ENCODE results near the gene PSMB10. TPM values are rescaled to one million over a fixed set of nuclear protein-coding genes. Genes with fewer than 3 reads are reported as not detected.

Gene PSMB10
- total RNA-seq, 4 donors from 2014 or later = 17.2 to 51.6 (median 36.1) TPM

DNA sequence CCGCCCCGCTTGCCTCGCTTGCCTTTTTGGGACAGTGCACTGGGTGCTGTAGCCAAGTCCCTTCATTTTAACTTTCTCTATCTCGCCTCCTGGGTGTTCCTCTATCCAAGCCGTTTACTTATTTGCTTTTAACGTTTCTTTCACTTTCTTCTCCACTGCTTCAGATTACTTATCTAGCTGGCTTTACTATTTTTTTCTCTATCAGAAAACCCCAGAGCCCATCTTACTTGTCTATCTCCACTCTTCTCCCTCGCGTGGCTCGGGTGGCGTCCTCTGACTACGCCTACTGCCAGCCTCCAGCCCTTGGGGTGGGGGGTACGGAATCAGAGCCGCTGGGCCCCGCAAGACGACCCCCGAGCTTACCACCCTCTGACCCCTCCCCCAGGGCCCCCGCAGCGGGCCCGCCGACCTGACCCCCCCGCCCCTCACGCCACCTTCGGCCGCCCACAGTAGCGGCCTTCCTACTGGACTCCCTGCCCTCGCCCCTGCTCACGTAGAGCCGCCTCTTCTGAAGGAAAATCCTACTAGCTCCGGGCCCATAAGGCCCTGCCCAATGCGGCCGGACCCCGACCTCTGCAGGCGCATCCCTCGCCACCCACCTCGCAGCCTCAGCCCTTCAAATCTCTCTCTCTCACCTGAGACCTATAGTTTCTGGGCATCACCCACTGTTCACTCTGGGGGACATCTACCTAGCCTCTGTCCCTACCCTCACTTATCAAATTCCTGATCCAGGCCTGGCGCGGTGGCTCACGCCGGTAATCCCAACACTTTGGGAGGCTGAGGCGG, 32.8 kb upstream of the PSMB10 start:
- peaks cover 27 to 46% (median 41%) of the 10 kb centered on the region in 4 donors for H3K4me1 ChIP-seq
- peak overlapping the region; percentile 96 to 100 (median 98) for H3K27ac ChIP-seq (replicated peaks in 1 of 4)
- H3K27me3 ChIP-seq = no peaks in the 10 kb centered on the region
- no peaks in the 10 kb centered on the region for H3K36me3 ChIP-seq
- DNase-seq (ENCODE audit: extremely low spot score) = no peak
- TF ChIP-seq EP300 (IDR thresholded peaks at IDR 0.05) = no peak
- TF ChIP-seq POLR2A (IDR thresholded peaks at IDR 0.05; ENCODE audit: low read depth) = no peak
- TF ChIP-seq, protein P1, sequence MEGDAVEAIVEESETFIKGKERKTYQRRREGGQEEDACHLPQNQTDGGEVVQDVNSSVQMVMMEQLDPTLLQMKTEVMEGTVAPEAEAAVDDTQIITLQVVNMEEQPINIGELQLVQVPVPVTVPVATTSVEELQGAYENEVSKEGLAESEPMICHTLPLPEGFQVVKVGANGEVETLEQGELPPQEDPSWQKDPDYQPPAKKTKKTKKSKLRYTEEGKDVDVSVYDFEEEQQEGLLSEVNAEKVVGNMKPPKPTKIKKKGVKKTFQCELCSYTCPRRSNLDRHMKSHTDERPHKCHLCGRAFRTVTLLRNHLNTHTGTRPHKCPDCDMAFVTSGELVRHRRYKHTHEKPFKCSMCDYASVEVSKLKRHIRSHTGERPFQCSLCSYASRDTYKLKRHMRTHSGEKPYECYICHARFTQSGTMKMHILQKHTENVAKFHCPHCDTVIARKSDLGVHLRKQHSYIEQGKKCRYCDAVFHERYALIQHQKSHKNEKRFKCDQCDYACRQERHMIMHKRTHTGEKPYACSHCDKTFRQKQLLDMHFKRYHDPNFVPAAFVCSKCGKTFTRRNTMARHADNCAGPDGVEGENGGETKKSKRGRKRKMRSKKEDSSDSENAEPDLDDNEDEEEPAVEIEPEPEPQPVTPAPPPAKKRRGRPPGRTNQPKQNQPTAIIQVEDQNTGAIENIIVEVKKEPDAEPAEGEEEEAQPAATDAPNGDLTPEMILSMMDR (IDR thresholded peaks at IDR 0.05) = no peak
- TF ChIP-seq POLR2AphosphoS5 (IDR thresholded peaks at IDR 0.05) = no peak
- intact Hi-C loops (cut with DNase I) = no loop called here
- no peaks in the 10 kb centered on the region for H3K9me3 ChIP-seq
- WGBS = 50% methylated on average over 40 of the region's 40 CpGs
- peak overlapping the region; percentile 88 to 95 (median 92) for H3K4me3 ChIP-seq

DNA sequence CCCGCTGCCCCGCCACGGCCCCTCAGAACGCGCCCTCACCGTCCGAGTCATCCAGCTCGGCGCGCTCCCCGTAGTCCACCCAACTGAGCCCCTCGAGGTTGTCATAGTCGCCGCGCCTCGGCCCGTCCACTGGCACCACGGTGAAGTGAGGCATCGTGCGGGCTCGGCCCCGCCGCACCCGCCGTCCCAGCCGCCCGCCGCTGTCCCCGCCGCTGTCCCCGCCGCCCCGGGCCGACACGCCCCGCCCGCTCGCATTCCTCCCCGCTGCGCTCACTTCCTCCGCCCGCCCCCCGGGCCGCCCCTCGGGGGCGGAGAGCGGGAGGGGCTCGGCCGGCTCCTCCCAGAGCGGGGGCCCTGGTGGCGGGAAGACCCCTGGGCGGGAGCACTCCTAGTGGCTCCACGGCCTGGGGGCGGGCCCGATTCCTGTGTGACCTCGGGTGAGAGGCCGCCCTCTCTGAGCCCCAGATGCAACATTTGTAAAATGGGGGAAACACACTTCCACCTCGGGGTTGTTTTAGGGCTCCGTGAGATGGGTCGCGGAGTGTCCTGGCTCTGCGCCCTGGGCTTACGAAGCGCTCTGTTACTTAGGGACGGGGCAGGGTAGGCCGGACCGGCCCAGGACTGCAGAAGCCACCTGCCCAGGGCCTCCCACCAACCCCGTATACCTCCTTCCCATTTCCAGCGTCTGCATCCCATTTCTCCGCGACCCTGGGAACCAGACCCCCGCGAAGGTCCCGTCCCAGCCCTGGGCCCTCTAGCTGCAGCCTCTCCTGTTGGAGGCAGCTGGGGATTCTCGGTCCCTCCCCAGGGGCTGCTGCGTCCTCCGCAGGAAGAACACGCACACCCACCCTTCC, 32.0 kb upstream of the PSMB10 start, which contains the start of gene SLC12A4:
SLC12A4 (minus strand) TSS at position 238 of the 854 bp plus-strand sequence; CDS start at position 154, 84 bp downstream.
- 1% methylated on average over 40 of the region's 78 CpGs for WGBS
- H3K27me3 ChIP-seq = no peaks in the 10 kb centered on the region

GRCh38 chr16:67967958-67968399, 31.3 kb upstream of the PSMB10 start:
- H3K36me3 ChIP-seq = peaks cover 0 to 5% (median 3%) of the 10 kb centered on the region in 4 donors
- TF ChIP-seq, protein P1 (IDR thresholded peaks at IDR 0.05) = no peak
- TF ChIP-seq POLR2A (IDR thresholded peaks at IDR 0.05; ENCODE audit: low read depth) = no peak
- TF ChIP-seq POLR2AphosphoS5 (IDR thresholded peaks at IDR 0.05) = no peak
- no peak for TF ChIP-seq EP300 (IDR thresholded peaks at IDR 0.05)
- no peaks in the 10 kb centered on the region for H3K9me3 ChIP-seq
- no peak for DNase-seq (ENCODE audit: extremely low spot score)
- H3K27me3 ChIP-seq = no peaks in the 10 kb centered on the region
- H3K27ac ChIP-seq (replicated peaks in 1 of 4) = peak overlapping the region; percentile 96 to 100 (median 98)
- WGBS = no CpG with 5 or more reads among the region's 45 CpGs
- peak overlapping the region; percentile 88 to 95 (median 92) for H3K4me3 ChIP-seq
- H3K4me1 ChIP-seq = peaks cover 41 to 60% (median 55%) of the 10 kb centered on the region in 4 donors
- intact Hi-C loops (cut with DNase I) = no loop called here

More for the DNA sequence above, 32.0 kb upstream of the PSMB10 start, which contains the start of gene SLC12A4:
- no peaks in the 10 kb centered on the region for H3K9me3 ChIP-seq
- H3K4me3 ChIP-seq = peak within 1 kb of the TSS; percentile 88 to 95 (median 92)
- intact Hi-C loops (cut with DNase I) = no loop called here
- DNase-seq (ENCODE audit: extremely low spot score) = no peak
- peaks cover 35 to 54% (median 49%) of the 10 kb centered on the region in 4 donors for H3K4me1 ChIP-seq
- H3K36me3 ChIP-seq = no peaks in the 10 kb centered on the region
- TF ChIP-seq EP300 (IDR thresholded peaks at IDR 0.05) = no peak
- peak; percentile 18 to 92 for TF ChIP-seq POLR2AphosphoS5 (IDR thresholded peaks at IDR 0.05)
- TF ChIP-seq POLR2A (IDR thresholded peaks at IDR 0.05; ENCODE audit: low read depth) = peak; percentile 77
- peak within 1 kb of the TSS; percentile 96 to 100 (median 98) for H3K27ac ChIP-seq (replicated peaks in 1 of 4)

DNA sequence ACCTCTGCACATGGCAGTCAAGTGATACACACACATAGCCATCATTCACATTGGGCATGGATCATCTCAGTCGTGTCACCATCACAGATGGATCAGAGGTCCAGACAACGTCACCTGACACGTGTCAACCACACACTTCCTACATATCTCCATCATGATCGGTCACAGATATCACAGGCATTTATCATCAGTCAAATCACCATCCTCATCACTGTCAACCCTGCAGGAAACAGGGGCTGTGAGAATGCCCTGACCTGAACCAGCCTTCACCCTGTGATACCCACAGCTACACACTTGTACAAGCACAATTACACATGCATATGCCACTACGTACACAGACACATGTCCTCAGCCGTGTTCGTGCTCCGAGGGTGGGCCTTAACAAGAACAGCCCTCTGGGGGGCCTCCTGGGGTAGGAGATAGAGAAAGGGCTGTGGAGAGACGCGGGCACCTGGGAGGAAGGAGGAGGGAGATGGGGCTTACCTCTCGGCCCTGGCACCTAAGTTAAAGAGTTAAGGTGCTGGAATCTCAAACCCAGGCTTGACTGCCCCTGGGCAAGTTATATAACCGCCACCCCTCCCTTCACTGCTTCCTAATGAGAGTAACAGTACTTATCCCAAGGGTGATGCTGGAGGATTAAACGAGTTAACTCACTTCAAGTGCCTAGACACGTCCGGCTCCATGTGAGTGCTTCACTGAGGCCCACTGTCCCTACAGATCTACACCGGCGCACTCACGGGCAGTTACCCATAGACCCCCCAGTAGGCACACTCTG, 30.7 kb upstream of the PSMB10 start:
- intact Hi-C loops (cut with DNase I) = no loop called here
- Histone ChIP-seq H3K36me3 (peaks cover 4 to 11% (median 9%) of the 10 kb centered on the region in 4 donors), H3K27ac (replicated peaks in 1 of 4) (peak overlapping the region; percentile 96 to 100 (median 98)), H3K4me3 (peak overlapping the region; percentile 88 to 95 (median 92)), H3K9me3 (no peaks in the 10 kb centered on the region), H3K27me3 (no peaks in the 10 kb centered on the region), H3K4me1 (peaks cover 47 to 66% (median 61%) of the 10 kb centered on the region in 4 donors)
- TF ChIP-seq EP300 (IDR thresholded peaks at IDR 0.05) (no peak), POLR2AphosphoS5 (IDR thresholded peaks at IDR 0.05) (no peak), POLR2A (IDR thresholded peaks at IDR 0.05; ENCODE audit: low read depth) (no peak)
- TF ChIP-seq, protein P1 (IDR thresholded peaks at IDR 0.05) = no peak
- no peak for DNase-seq (ENCODE audit: extremely low spot score)
- WGBS = 10% methylated on average over 15 of the region's 18 CpGs
